A549 treated with ZK216348 at 1 μM for 4 hours (cell line): ENCODE data around the gene MAD2L2. TPM values are rescaled to one million over a fixed set of nuclear protein-coding genes. Genes with fewer than 3 reads are reported as not detected.

Experiments
- total RNA-seq: library from RNA; stranded (reverse); fragments of 200-300 nt; extraction: Qiagen RNA extraction; gene quantifications from 5 replicates; pipeline ENCODE4 v1.2.3, GENCODE V29; 2022; ENCODE audit warnings: low read depth

MAD2L2 gene
- total RNA-seq = 41.8 to 55.4 TPM (median 48.4 TPM) in 5 replicates

DNA sequence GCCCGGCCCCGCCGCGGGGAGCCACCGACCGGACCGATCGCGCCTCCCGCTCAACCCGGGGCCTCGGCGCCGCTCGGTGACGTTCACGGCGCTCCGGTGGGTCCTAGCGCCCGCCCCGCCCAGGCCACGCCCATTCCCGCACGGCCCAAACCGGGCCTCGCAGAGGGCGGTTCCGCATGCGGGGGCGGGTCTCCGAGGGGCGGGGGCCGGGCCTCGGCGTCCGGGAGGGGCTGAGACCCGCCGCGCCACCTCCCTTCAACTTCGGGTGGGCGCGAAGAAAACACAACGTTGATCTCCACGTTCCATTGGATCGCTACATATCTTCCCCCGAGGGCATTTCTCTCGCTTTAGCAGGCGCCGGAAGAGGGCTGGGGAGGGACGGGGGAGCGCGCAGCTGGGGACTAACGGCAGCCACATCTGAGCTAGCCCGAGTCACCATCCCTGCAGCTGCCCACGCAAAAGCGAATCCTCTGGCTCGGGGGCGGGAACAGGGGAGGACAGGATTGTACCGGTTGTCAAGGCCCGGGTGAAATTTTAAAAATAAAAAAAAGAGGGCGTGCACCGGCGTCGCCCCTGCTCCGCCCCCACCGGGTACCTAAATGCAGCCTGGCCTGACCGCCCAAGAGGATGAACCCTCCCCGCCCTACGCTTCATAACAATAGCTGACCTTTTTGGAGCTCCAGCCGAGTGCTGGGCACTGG is at the start of gene MAD2L2:
TSS of gene MAD2L2 (minus strand) at position 78 of the 701 bp plus-strand sequence. CDS start 547 bp downstream, outside the sequence.

DNA sequence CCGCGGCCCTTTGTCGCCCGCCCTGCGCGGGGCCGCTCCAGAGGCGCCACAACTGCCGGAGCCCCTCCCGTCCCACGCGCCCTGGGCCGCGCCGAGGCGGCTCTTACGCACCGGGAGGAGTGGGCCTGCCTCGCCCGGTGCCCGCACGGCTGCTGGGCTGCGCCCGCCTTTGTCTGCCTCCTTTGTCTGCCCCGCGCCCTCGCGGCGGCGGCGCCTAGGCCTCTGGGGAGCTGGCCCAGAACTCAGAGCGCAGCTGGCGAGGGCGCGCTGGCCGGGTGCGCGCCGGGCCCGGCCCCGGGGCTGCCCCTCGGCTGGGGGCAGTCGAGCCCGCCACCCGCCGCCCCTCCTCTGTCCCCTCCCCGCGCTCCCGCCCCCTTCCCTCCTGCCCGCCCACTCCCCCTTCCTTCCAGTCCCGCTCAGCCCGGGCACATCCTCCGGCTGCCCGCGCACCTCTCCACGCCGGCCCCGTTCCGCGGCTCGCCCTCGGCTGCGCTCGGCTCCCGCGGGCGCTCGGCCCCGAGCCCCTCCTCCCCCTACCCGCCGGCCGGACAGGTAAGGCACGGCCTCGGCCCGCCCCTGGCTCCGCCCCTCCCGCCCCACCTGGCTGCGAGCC is 10.5 kb upstream of the MAD2L2 start, which contains the start of gene DRAXIN:
TSS of gene DRAXIN (plus strand) at position 409 of the 613 bp plus-strand sequence. CDS start 14,549 bp downstream, outside the sequence.

DNA sequence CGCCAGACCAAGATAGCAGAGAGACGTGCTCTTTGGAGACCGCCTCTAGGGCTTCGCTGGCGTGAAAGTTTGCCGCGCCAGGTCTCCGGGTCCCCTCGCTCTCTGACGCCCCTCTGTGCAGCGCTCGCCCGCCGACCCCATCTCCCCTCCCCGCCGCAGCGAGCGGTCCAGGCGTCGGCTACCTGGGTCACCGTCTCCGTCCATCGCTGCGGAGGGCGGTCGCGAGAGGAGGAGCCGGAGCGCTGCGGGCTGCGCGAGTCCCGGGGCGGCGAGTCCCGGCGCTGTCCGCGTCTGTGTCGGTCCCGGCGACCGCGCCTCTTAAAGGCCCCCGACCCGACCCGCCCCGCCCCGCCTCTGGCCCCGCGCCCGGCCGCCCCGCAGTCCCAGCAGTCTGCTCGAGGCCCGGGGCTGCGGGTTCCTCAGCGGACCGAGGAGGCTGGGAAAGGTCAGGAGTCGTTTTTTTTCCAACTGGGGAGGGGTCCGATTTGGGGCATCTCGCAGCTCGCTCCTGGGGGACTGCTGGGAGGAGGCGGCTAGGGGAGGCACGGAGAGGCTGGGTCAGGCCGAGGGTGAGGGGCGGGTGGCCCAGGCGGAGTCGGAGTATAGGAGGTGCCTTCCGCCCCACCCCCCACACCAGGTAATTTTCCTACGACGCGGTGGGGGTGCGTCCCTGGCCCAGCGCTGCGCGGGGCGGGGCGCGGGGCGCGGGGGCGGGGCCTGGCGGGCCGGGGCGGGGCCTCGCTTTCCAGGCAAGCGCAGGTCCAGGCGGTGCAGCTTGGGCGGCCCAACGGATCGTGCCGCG is 26.6 kb downstream of the MAD2L2 start, which contains the start of the genes FBXO2 and FBXO44:
TSS of gene FBXO2 (minus strand) at position 293 of the 802 bp plus-strand sequence. CDS start at position 204, 89 bp downstream.
TSS of gene FBXO44 (plus strand) at position 741 of the 802 bp plus-strand sequence. CDS start 959 bp downstream, outside the sequence.

Other genes starting within 250 kb of the MAD2L2 start
- 0.15 to 0.44 TPM (median 0.37 TPM) in 4 of 5 replicates, not detected in the other for gene DISP3, start 202.0 kb downstream of the MAD2L2 start, total RNA-seq
- gene FBXO2, start 26.7 kb downstream of the MAD2L2 start, total RNA-seq = 6.1 to 12.5 TPM (median 9.1 TPM) in 5 replicates
- 12.5 to 19.6 TPM (median 17.2 TPM) in 5 replicates for gene FBXO44, start 26.3 kb downstream of the MAD2L2 start, total RNA-seq
- 4.6 to 9.7 TPM (median 8.2 TPM) in 5 replicates for gene FBXO6, start 16.9 kb downstream of the MAD2L2 start, total RNA-seq
- gene DRAXIN, start 10.6 kb upstream of the MAD2L2 start, total RNA-seq = 0.05 to 0.13 TPM (median 0.06 TPM) in 5 replicates
- 62.1 to 107 TPM (median 99.1 TPM) in 5 replicates for gene AGTRAP, start 55.0 kb upstream of the MAD2L2 start, total RNA-seq
- gene C1orf167, start 81.0 kb upstream of the MAD2L2 start, total RNA-seq = not detected in 5 replicates
- gene MTHFR, start 124.8 kb upstream of the MAD2L2 start, total RNA-seq = 3.7 to 5.5 TPM (median 4.8 TPM) in 5 replicates
- 4.5 to 7.3 TPM (median 6.2 TPM) in 5 replicates for gene CLCN6, start 125.0 kb upstream of the MAD2L2 start, total RNA-seq
- not detected in 5 replicates for gene NPPA, start 166.6 kb upstream of the MAD2L2 start, total RNA-seq
- gene NPPB, start 177.8 kb upstream of the MAD2L2 start, total RNA-seq = 0.42 TPM in 1 of 5 replicates, not detected in the others
- gene KIAA2013, start 245.3 kb upstream of the MAD2L2 start, total RNA-seq = 24.5 to 50.7 TPM (median 48.7 TPM) in 5 replicates